ENCODE results near the gene UIMC1. TPM values are rescaled to one million over a fixed set of nuclear protein-coding genes. Genes with fewer than 3 reads are reported as not detected.
A peak's percentile ranks its signal among the peaks of the same experiment; 100 is the strongest.

The UIMC1 gene
- total and polyA plus RNA-seq, 2 of the 13 experiments (the other 11 are each of a cell fraction or from before 2014, with no cell fraction given) = 18.9 to 32.7 TPM

DNA sequence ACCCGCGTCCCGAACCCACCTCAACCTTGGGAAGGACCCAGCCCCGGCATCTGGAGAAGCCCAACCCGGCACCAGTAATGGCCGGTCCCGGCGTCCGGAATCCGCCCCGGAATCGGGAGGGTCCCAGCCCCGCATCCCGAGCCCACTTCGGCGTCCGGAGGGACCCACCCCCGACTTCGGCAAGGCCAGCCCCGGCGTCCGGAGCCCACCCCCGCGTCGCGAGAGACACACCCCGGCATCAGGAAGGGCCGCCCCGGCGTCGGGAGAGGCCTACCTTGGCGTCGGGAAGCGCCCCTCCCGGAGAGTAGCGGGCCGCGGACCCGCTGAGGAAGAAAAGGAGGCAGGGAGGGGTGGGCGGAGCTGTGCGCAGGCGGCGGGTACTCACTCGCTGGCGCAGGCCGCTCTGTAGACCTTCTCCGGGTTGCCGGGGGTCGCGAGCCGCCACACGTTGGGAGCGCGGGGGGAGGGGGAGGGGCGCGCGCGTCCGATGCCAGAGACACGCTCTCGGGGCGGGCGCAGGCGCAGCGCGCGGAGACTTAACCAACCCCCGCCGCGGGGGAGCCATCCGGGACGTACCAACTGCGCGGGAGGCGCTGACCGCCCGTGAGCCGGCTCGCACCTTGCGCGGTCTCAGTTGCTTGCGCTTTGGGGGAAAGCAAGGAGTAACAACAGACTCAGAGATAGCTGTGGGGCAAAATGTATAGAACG is at the start of gene UIMC1 (continued):
- TF ChIP-seq, protein P1, sequence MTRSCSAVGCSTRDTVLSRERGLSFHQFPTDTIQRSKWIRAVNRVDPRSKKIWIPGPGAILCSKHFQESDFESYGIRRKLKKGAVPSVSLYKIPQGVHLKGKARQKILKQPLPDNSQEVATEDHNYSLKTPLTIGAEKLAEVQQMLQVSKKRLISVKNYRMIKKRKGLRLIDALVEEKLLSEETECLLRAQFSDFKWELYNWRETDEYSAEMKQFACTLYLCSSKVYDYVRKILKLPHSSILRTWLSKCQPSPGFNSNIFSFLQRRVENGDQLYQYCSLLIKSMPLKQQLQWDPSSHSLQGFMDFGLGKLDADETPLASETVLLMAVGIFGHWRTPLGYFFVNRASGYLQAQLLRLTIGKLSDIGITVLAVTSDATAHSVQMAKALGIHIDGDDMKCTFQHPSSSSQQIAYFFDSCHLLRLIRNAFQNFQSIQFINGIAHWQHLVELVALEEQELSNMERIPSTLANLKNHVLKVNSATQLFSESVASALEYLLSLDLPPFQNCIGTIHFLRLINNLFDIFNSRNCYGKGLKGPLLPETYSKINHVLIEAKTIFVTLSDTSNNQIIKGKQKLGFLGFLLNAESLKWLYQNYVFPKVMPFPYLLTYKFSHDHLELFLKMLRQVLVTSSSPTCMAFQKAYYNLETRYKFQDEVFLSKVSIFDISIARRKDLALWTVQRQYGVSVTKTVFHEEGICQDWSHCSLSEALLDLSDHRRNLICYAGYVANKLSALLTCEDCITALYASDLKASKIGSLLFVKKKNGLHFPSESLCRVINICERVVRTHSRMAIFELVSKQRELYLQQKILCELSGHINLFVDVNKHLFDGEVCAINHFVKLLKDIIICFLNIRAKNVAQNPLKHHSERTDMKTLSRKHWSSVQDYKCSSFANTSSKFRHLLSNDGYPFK (CRISPR knock-in tag; IDR thresholded peaks at IDR 0.05; ENCODE audit: borderline replicate concordance) = peak; percentile 50; the same call in 1 of the 2 replicates
- TF ChIP-seq ATF1 (CRISPR knock-in tag; IDR thresholded peaks at IDR 0.05) (no peak), FOXJ3 (CRISPR knock-in tag; IDR thresholded peaks at IDR 0.05; ENCODE audit: borderline replicate concordance) (no peak), ZNF850 (CRISPR knock-in tag; conservative IDR thresholded peaks at IDR 0.05) (no peak), ZNF17 (CRISPR knock-in tag; IDR thresholded peaks at IDR 0.05) (no peak), ZBTB39 (CRISPR knock-in tag; IDR thresholded peaks at IDR 0.05) (no peak), SCMH1 (CRISPR knock-in tag; IDR thresholded peaks at IDR 0.05; ENCODE audit: borderline replicate concordance) (no peak), KDM3A (CRISPR knock-in tag; IDR thresholded peaks at IDR 0.05; ENCODE audit: low read depth) (peak; percentile 55; the same call in 1 of the 2 replicates), NFIC (IDR thresholded peaks at IDR 0.05; ENCODE audit: low read length) (no peak), ATRX (CRISPR knock-in tag; IDR thresholded peaks at IDR 0.05; ENCODE audit: borderline replicate concordance) (no peak), NFRKB (IDR thresholded peaks at IDR 0.05) (no peak), ZNF563 (CRISPR knock-in tag; IDR thresholded peaks at IDR 0.05) (peak; percentile 84), AGO2 (optimal IDR thresholded peaks at IDR 0.05; ENCODE audit: low read depth, low read length) (peak; percentile 85), ZC3H4 (CRISPR knock-in tag; IDR thresholded peaks at IDR 0.05; ENCODE audit: borderline replicate concordance) (no peak)
- TF ChIP-seq, protein P2, sequence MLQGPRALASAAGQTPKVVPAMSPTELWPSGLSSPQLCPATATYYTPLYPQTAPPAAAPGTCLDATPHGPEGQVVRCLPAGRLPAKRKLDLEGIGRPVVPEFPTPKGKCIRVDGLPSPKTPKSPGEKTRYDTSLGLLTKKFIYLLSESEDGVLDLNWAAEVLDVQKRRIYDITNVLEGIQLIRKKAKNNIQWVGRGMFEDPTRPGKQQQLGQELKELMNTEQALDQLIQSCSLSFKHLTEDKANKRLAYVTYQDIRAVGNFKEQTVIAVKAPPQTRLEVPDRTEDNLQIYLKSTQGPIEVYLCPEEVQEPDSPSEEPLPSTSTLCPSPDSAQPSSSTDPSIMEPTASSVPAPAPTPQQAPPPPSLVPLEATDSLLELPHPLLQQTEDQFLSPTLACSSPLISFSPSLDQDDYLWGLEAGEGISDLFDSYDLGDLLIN (CRISPR knock-in tag; IDR thresholded peaks at IDR 0.05; ENCODE audit: borderline replicate concordance) = 0 out of 2 replicates have a peak, but pooled peaks have one; percentile 33
- TF ChIP-seq, protein P3, sequence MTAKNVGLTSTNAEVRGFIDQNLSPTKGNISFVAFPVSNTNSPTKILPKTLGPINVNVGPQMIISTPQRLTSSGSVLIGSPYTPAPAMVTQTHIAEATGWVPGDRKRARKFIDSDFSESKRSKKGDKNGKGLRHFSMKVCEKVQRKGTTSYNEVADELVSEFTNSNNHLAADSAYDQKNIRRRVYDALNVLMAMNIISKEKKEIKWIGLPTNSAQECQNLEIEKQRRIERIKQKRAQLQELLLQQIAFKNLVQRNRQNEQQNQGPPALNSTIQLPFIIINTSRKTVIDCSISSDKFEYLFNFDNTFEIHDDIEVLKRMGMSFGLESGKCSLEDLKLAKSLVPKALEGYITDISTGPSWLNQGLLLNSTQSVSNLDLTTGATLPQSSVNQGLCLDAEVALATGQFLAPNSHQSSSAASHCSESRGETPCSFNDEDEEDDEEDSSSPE (CRISPR knock-in tag; IDR thresholded peaks at IDR 0.05) = peak; percentile 88
- TF ChIP-seq, protein P4, sequence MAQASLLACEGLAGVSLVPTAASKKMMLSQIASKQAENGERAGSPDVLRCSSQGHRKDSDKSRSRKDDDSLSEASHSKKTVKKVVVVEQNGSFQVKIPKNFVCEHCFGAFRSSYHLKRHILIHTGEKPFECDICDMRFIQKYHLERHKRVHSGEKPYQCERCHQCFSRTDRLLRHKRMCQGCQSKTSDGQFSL (CRISPR knock-in tag; IDR thresholded peaks at IDR 0.05) = no peak; the same call in none of the 2 replicates
